GM21576 (cell line): Measurements from ENCODE around the gene ATL1.
A peak's percentile ranks its signal among the peaks of the same experiment; 100 is the strongest.
"Not testable (repeated sequence)": the region's sequence is repeated elsewhere in the genome, so short reads cannot be mapped to it uniquely, and the experiment has no call there.

ENCODE experiments used
- ATAC-seq: cut with Tn5 transposase; IDR thresholded peaks from one replicate; pipeline ENCODE4 v1.9.1; 2021; ENCODE audit warnings: mild to moderate bottlenecking, moderate library complexity; ENCODE audit not compliant: unreplicated experiment

Gene ATL1

DNA sequence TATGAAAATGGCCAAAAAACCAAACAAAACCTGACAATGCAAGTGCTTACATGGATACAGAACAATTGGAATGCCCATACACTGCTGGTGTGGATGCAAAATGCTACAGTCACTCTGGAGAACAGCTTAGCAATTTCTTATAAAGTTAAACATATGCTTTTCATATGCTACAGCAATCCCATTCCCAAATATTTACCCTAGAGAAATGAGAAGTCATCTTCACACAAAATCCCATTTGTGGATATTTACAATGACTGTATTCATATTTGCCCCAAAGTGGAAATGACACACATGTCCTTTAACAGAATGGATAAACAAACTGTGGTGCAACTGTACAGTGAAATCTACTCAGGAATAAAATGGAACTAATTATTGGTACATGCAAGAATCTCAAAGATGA is 87.8 kb downstream of the ATL1 start:
- ATAC-seq: no peak

DNA sequence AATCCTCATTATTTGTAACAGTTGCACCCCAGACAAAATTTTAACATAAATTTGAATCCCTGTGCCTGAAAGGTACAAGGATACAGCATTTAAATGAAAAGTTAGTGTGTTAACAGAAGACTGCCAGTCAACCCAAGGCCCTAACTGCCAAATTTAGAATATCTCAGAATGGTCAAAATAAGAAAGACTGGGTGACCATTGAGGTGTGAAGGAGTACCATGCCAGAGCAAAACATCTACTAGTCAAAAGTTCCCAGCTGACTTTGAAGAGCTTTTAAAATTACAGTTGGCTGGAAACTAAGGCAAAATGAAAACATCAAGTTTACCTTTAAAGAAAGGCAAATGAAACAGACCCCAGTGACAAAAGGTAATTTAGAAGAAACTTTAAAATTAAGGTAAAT is 89.7 kb downstream of the ATL1 start:
- ATAC-seq: peak; percentile 47

- ATAC-seq: no peak
These were observed 96.8 kb downstream of the ATL1 start for GRCh38 chr14:50656776-50657175.

GRCh38 chr14:50657753-50658152 is 97.8 kb downstream of the ATL1 start:
- ATAC-seq: no peak

GRCh38 chr14:50658203-50658602 is 98.3 kb downstream of the ATL1 start:
- no peak for ATAC-seq

DNA sequence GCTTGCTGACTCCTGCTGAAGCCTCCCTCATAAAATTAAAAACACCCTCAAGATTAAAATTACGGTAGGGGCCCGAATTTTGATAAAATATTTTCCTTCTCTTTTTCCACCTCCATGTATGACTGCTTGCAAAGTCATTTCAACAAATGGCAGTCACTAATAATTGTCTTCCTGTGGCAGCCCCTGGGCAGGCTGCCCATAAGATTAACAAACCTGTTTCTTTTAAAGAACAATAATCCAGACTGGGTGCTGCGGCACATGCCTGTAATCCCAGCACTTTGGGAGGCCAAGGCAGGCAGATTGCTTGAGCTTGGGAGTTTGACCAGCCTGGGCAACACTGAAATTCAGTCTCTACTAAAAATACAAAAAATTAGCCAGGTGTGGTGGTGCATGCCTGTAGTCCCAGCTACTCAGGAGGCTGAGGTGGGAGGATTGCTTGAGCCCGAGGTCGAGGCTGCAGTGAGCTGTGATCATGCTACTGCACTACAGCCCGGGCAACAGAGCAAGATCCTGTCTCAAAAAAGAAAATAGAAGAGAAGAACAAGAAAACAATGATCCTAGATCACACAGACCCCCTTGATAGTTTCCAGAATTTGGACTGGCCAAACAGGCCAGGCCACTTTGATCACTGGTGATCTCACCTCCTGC is 99.5 kb downstream of the ATL1 start:
- no peak for ATAC-seq

DNA sequence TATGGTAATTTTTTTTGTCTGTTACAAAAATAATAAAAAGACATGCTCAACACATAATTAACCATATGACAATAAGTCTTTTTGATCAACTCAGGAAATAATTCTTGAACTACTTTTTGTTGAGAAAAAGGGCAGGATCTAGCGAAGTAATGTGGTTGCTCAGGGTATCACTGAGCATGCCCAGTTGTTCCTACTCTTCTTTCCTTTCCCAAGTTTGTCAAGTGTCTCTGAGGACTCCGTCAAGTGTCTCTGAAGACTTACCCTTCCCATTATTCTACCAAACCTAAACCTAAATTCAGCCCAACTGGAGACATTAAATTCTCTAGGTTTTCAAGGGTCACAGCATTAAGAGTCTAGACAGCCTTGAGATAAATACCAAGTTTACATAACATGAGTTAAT is 104.6 kb downstream of the ATL1 start:
- not testable (repeated sequence) for ATAC-seq

- not testable (repeated sequence) for ATAC-seq
These were observed 105.4 kb downstream of the ATL1 start for GRCh38 chr14:50665300-50665699.

DNA sequence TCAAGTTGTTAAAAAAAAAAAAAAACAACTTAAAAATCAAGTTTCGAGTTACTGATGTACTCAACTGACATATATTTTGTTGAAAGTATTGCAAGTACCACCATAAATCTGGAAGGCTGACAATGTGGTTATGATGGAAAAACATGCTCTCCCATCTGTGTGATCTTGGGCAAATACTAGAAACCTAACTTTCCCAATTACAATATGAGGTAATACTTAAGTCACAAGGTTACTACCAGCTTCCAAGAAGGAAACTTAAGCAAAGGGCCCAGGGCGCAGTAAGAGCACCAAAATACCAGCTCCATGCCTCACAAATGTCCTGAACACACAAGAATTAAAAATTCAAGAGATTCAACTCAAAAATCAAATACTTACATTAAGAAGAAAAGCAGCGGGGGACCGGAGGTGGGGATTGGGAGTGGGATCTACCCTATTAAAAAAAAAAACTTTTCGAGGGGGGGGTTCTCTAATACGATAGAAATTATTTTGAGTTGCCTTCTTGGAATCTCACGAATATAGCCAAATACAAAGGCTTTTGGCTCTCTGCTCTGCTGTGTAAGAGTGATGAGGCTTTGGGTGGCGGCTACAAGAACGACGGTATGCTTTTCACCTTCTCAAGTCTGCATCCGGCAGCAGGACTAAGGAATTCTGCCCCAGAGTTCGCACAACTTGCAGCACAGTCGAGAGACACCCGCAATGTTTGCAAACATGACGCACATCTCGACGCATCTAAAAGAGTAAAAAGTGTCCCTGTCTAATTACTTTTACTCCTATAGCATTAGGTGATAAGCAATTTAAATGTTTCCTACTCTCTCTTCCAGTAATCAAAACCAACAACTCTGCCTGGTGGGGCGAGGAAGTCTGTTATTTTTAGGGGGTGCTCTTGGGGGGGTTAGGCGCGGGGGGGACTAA is 107.1 kb downstream of the ATL1 start:
- no peak for ATAC-seq

DNA sequence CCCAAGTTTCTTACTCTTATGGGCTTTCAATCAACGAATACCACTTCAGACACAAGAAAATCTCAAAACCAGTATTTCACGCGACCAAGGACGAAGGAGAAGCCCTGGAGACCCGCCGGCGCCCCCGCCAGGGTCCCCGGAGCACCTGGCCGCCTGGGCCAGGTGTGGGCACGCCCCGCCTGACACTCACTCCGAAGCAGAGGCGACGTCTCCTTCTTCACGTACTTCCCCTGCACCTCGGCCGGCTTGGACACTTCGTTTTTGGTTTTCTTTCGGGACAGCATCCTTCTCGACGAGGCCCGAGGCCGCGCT is 107.7 kb downstream of the ATL1 start:
- ATAC-seq: peak; percentile 48

DNA sequence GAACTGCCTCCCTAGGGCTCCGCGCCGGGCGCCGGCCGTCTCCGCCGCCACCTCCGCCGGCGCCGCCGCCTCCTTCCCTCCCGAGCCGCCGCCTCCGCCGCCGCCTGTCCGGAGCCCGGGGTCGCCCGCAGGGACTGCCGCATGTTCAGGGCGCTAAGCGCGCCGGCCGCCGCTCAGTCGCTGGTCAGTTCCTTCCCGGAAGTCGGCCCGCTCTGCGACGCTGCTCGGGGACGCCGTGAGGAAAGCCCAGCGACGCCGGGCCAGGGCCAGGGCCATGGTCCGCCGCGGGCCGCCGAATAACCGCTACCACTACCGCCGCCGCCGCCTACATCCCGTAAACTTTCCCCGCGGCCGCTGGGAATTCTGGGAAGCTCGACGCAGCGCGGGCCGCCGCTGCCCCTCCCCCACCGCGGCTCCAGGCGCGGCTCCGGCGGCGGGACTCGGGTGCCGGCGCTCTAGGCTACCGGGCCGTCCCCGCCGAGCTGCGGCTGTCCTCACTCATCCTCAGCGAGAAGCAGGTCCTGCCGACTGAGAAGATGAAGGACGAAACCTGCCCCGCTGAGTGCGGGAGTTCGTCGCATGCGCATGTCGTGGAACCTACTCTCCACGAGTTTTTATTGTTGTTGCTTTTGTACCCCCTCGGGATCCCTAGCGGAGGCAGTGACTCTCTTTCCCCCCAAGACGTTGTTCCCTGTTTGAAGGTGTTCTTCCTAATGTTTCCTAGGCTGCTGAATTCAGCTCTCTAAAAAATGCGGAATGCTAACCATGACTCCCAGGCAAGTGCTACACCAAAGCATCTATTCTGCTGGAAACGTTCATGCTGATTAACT is 108.3 kb downstream of the ATL1 start, which contains the start of gene SAV1:
Gene SAV1 (minus strand): TSS at position 311 of the 830 bp plus-strand sequence. CDS start 339 bp downstream, outside the sequence.
- peak; percentile 39 for ATAC-seq

GRCh38 chr14:50668826-50669143 is 108.8 kb downstream of the ATL1 start:
- ATAC-seq: no peak

DNA sequence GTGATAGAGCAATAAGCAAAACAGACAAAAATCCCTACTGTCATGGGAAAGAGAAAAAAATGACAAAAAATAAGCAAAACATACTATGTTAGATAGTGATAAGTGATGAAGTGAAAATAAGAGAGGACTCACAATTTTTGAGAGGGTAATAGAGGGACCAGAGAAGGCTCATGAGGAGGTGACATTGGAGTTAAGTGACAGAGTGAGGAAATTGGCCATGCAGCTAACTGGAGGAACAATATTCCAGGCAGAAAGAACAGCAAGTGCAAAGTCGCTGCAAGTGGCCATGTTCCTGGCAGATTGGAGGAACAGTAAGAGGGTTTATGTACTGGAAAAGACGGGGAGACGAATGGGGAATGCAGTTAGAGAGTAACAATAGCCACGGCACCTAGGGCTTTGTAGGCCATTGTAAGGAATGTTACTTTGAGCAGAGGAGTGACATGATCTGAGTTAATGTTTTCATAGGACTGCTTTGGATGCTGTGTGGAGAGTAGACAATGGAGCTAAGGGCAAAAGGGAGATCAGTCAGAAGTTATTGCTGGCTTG is 109.6 kb downstream of the ATL1 start:
- ATAC-seq: no peak

GRCh38 chr14:50670196-50670865 is 110.4 kb downstream of the ATL1 start:
- no peak for ATAC-seq

- no peak for ATAC-seq
These were observed 110.9 kb downstream of the ATL1 start for GRCh38 chr14:50670866-50671256.

DNA sequence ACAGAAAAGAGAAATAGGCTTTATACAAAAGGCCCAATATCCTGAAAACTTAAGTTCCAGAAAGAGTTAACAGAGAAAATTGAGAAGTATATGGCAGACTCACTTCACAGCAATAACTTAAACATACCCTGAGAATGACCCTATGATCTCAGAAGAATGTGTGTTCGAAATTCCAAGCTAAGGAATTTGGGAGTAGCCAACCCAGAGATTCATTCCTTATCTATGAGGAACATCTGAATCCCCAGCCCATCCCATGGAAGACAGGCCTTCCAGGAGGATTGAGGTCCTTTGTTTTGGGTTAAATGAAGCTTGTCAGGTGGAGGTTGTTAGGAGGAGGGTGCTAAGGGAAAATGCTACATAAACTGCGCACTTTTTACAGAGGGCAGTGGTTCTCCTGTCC is 115.7 kb downstream of the ATL1 start:
- no peak for ATAC-seq

DNA sequence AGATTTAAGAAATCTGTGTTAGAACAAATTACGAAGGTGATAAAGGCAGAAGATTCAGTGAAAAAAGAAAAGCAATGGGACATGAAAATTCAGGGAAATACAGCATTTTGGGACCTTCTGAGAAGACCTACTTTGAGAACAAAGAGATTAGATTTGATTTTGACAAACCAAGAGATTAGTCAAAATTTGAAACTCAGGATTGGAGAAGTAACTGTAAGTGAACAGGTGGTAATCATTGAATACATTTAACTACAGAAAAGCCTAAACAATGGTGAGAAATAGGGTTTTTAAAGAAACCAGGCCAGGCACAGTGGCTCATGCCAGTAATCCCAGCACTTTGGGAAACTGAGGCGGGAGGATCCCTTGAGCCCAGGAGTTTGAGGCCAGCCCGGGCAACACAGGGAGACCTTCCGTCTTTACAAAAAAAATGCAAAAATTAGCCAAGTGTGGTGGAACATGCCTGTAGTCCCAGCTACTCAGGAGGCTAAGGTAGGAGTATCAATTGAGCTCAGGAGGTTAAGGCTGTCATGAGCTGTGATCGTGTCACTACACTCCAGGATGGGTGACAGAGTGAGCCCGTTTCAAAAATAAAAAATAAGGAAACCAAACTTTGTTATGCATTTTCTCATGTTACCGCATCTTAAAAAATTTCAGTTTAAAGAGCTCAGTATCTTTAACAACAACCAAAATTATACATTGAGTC is 117.0 kb downstream of the ATL1 start:
- no peak for ATAC-seq

DNA sequence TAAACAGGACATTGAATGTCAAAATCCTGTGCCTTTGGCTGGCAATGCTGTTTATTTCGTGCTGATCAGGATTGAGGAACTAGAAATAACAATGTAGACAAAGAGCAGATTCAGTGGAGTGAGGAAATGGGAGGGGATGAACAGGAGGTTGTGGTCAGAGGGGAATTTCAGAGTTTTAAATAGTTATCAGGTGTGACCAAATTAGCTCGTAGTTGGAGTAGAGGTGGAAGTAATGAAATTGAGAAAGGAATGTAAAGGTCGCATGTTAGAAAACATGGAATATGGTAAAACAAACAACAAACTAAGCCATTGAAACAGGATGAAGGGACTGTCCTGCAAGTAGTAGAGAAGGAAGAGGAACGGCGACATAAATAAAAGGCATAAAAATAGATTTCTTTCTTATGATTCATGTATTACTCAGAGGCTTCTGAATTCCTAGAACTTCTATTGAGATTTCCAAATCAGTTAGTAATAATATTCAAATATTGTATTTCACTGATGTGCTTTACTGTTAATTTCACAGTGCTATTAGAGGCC is 117.7 kb downstream of the ATL1 start:
- ATAC-seq: peak; percentile 72

DNA sequence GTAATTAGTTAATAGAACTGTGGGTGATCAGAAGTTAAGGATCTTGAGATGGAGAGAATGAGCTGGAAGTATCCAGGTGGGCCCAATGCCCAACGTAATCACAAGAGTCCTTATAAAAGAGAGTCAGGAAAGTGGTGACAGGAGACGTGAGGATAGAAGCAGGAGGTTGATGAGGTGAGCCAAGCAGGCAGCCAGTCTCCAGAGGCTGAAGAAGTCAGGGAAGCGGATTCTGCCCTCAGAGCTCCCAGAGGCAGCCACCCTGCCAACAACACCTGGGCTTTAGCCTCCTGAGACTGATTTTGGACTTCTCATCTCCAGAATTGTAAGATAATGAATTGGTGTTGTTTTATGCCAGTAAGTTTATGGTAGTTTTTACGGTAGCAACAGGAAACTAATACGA is 118.2 kb downstream of the ATL1 start:
- no peak for ATAC-seq

DNA sequence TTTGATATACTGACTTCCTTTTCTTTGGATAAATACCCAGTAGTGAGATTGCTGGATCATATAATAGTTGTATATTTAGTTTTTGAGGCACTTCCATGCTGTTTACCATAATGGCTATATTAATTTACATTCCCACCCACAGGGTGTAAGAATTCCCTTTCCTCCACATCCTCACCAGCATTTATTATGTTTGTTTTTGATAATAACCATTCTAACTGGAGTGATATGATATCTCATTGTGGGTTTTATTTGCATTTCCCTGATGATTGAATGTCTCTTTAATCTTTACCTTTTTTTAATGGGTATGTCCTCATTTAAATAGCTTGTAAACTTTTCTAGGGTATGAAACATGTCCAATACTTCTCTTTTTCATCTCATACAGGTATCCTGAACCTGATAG is 119.7 kb downstream of the ATL1 start:
- no peak for ATAC-seq
